HT1080 (cell line): ENCODE measurements around the gene CARD6. TPM values are rescaled to one million over a fixed set of nuclear protein-coding genes. Genes with fewer than 3 reads are reported as not detected.
"Not testable (repeated sequence)": the region's sequence is repeated elsewhere in the genome, so short reads cannot be mapped to it uniquely, and the experiment has no call there.

Experiments used
- DNase-seq: peaks from one replicate; pipeline ENCODE4 v3.0.0-alpha.2; 2015; ENCODE audit warnings: low read depth
- total RNA-seq: library from RNA; depleted of rRNA; stranded (reverse); fragments of >200 nt; shearing (Covaris generic); gene quantifications from 2 replicates; pipeline ENCODE4 v1.2.3, GENCODE V29; 2014

Gene CARD6
- total RNA-seq, 1 experiment from 2014 or later: 2.3 TPM

GRCh38 chr5:40828690-40829661, 12.2 kb upstream of the CARD6 start:
- peak; percentile 28 for DNase-seq

- peak; percentile 4 for DNase-seq
Measured at GRCh38 chr5:40829748-40830533, 11.2 kb upstream of the CARD6 start.

- peak; percentile 31 for DNase-seq
Measured at GRCh38 chr5:40831346-40832210, 9.6 kb upstream of the CARD6 start.

- peak; percentile 28 for DNase-seq
Measured at GRCh38 chr5:40832345-40832744, 8.8 kb upstream of the CARD6 start.

- peak; percentile 4 for DNase-seq
Measured at GRCh38 chr5:40833712-40834229, 7.4 kb upstream of the CARD6 start.

- no peak for DNase-seq
Measured at GRCh38 chr5:40834391-40834848, 6.7 kb upstream of the CARD6 start.

- DNase-seq: peak; percentile 97
Measured at GRCh38 chr5:40834849-40835787, 6.0 kb upstream of the CARD6 start, which contains the start of gene RPL37. Gene RPL37 (minus strand): TSS chr5:40835222. CDS start chr5:40835185, 37 bp downstream.

GRCh38 chr5:40838086-40838485, 3.1 kb upstream of the CARD6 start:
- DNase-seq: no peak

- DNase-seq: peak; percentile 18
Measured at GRCh38 chr5:40842351-40842750, 1.2 kb downstream of the CARD6 start.

- no peak for DNase-seq
Measured at GRCh38 chr5:40844565-40844964, 3.4 kb downstream of the CARD6 start.

GRCh38 chr5:40846371-40846770, 5.2 kb downstream of the CARD6 start:
- no peak for DNase-seq

- DNase-seq: no peak
Measured at GRCh38 chr5:40847525-40847924, 6.4 kb downstream of the CARD6 start.

GRCh38 chr5:40853632-40854192, 12.5 kb downstream of the CARD6 start:
- peak; percentile 11 for DNase-seq

GRCh38 chr5:40860711-40861110, 19.5 kb downstream of the CARD6 start:
- DNase-seq: no peak

GRCh38 chr5:40865004-40865403, 23.8 kb downstream of the CARD6 start:
- not testable (repeated sequence) for DNase-seq

- DNase-seq: no peak
Measured at GRCh38 chr5:40866844-40867243, 25.7 kb downstream of the CARD6 start.

- DNase-seq: no peak
Measured at GRCh38 chr5:40869384-40869783, 28.2 kb downstream of the CARD6 start.

GRCh38 chr5:40871177-40871576, 30.0 kb downstream of the CARD6 start:
- DNase-seq: peak; percentile 28

- not testable (repeated sequence) for DNase-seq
Measured at GRCh38 chr5:40872253-40872652, 31.1 kb downstream of the CARD6 start.
